AG09309 (cell line): ENCODE results near the gene CASZ1.

Experiments used
- DNase-seq: peaks from one replicate; pipeline ENCODE4 v3.0.0-alpha.2; 2010; ENCODE audit warnings: low read depth
- H3K4me3 ChIP-seq: 2 replicates; pipeline ENCODE4 v1.5.1; 2011; ENCODE audit warnings: mild to moderate bottlenecking, low read depth, low read length, moderate library complexity; ENCODE audit not compliant: control insufficient read depth
- TF ChIP-seq, protein P1 (sequence below): IDR thresholded peaks from 2 replicates; pipeline ENCODE4 v1.5.1; 2011; ENCODE audit warnings: mild to moderate bottlenecking, low read depth, low read length, inconsistent platforms; ENCODE audit not compliant: insufficient read depth, control insufficient read depth; ENCODE audit errors: missing control alignments

Gene CASZ1

DNA sequence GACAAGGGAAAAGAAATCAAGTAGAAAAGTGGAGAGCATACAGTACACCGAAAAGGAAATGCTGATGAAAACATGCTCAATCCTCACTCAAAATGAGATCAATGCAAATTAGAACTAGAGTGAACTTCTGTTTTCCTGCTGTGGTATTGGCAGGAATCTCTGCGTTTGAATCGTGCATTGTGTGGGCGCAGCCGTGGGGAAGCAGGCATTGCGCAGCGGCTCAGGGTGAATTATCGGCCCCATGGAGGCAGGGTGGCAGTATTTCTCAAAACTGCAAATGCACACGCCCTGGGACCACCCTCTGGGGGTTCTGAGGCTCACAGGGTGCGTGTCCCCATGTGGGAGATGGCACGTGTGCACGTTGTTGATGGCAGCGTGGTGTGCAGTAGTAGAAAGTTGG is 181.1 kb downstream of the CASZ1 start:
- no peak for DNase-seq
- TF ChIP-seq, protein P1, sequence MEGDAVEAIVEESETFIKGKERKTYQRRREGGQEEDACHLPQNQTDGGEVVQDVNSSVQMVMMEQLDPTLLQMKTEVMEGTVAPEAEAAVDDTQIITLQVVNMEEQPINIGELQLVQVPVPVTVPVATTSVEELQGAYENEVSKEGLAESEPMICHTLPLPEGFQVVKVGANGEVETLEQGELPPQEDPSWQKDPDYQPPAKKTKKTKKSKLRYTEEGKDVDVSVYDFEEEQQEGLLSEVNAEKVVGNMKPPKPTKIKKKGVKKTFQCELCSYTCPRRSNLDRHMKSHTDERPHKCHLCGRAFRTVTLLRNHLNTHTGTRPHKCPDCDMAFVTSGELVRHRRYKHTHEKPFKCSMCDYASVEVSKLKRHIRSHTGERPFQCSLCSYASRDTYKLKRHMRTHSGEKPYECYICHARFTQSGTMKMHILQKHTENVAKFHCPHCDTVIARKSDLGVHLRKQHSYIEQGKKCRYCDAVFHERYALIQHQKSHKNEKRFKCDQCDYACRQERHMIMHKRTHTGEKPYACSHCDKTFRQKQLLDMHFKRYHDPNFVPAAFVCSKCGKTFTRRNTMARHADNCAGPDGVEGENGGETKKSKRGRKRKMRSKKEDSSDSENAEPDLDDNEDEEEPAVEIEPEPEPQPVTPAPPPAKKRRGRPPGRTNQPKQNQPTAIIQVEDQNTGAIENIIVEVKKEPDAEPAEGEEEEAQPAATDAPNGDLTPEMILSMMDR = no peak
- H3K4me3 ChIP-seq = no peak overlapping the region

DNA sequence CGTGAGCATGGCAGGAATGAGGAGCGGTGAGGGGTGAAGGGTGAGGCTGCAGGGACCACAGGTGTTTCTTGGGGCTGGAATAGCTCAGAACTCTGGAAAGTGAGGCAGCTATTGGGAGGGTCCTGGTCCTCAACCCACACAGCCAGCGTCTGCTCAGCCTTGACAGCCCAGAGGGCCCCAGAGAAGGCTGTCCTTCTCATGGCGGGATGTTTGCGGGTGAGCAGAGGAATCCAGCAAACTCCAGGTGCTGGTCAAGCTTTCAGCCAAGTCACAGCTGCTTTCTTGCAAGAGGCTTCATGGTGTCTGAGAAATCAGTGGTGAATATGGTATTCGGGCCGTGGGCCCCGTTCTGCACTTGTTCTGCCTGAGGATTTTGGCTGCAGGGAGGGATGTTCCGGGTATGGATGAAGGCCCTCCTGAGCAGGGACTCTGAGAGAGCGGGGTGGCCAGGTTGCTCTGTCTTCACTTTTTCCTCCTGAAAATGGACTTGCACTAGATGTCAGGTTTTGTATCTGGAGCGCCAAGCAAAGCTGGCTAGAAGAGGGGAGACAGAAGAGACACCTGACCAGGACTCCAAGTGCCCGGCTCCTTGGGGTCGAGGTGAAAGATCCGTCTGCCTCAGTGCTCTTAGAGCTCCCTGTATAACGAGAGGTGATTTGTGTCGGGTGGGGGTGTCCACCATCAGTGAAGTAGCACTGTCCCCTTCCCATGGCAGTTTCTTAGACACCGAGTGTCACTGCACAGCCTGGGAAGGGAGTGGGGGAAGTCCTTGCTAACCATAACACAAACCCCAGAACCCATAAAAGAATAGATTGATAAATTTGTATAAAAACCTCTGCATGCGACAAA is 181.8 kb downstream of the CASZ1 start:
- no peak for DNase-seq
- H3K4me3 ChIP-seq = no peak overlapping the region
- TF ChIP-seq, protein P1 = no peak

DNA sequence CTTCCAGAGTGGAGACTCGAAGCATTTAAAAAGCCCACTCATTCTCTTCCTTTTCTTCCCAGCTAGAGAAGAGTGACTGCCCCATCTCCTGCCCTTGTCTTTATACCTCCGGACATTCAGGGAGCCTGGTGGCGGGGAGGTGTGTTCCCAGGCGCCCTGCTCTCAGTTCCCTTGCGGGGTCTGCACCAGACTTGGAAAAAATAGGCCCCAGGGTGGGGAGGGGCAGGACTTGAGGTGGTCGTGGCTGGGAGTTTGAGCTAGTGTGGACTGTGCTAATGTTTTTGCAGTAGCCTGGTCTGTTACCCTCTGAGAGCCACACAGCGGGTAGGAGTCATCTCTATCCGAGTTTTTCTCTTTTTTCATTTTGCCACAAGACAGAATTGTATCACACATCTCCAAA is 182.6 kb downstream of the CASZ1 start:
- no peak for DNase-seq
- no peak overlapping the region for H3K4me3 ChIP-seq
- TF ChIP-seq, protein P1 = no peak

DNA sequence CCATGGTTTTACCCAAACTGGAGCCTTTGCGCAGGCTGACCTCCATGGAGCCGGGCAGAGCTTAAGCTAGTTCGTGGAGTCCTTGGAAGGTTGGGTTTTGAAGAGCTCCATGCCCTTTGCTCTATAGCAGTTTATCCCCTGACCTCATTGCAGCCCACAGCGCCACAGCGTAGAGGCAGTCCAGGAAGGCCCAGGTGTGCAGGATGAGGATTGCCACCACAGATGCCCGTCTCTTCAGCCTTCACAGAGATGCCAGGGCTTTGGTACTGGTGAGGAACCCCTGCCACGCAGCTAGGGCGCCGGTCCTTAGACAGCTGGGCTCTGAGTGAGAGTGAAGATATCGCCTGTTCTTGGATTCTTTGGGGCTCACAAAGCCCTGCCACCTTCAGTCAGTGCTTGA is 183.1 kb downstream of the CASZ1 start:
- TF ChIP-seq, protein P1 = no peak
- no peak for DNase-seq
- H3K4me3 ChIP-seq = no peak overlapping the region

DNA sequence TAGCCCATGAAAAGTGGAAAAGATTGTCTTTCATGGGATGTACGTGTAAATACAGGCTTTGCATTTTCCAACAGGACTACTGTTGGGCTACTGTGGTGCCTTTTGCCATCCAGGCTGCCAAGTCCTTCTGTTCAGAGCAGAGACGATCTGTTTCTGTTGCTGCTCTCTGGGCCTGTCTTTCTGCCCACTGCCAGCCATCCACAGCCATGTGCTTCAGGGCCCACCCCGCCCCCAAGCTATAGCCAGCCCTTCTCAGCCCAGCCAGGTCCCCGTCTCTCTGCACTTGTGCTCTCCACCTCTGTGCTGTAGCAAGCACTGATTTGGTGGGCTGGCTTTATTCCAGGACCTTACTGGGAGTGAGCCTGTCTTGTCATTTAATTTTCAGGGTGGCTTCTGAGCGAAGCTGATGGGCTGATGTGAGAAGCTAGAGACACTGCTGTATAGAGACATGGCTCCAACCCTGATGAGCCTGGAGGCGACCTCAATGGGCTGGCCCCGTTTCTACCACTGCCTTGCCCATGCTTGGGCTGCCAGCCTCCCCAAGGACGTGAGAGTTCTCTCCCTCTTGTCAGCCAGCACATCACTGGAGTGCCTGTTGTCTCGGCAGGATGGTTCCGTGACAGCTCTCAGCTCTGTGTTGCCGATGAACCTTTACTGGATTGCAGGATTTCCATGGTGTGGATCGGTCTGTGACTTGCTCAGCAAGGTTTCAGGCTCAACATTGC is 183.8 kb downstream of the CASZ1 start:
- no peak overlapping the region for H3K4me3 ChIP-seq
- TF ChIP-seq, protein P1 = no peak
- DNase-seq = no peak

DNA sequence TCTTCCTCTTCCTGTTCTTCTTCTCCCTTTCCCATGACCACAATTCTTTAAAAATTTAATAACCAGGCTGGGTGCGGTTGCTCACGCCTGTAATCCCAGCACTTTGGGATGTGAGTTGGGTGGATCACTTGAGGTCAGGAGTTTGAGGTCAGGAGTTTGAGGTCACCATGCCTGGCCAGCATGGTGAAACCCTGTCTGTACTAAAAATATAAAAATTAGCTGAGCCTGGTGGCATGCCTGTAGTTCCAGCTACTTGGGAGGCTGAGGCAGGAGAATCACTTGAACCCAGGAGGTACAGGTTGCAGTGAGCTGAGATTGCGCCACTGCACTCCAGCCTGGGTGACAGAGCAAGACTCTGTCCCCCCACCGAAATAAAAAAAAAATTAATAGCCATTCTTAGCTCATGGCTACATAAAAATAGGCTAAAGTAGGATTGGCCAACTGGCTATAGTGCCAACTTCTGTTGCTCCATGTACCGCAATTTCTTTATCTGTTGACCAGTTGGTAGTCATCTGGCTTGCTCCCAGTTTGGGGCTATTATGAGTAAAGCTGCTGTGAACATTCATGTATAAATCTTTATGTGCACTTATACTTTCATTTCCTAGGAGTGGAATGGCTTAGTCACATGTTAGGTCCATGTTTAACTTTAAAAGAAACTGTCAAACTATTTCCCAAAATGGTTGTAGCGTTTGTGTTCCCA is 185.4 kb downstream of the CASZ1 start:
- no peak for DNase-seq
- H3K4me3 ChIP-seq = no peak overlapping the region
- TF ChIP-seq, protein P1 = no peak
